Activated CD8-positive, alpha-beta memory T cell treated with anti-CD3 and anti-CD28 coated beads, Interleukin-2, amount 50 U/mL, for 4 hours (primary cell): ENCODE results near the gene DCAF15.
A peak's percentile ranks its signal among the peaks of the same experiment; 100 is the strongest.

Source experiments
- DNase-seq: peaks from one replicate; pipeline ENCODE4 v3.0.0-alpha.2; 2020

Gene DCAF15

GRCh38 chr19:13931391-13932148 lies 20.7 kb upstream of the DCAF15 start:
- no peak for DNase-seq

GRCh38 chr19:13932149-13932637 lies 20.1 kb upstream of the DCAF15 start:
- no peak for DNase-seq

- no peak for DNase-seq
Observed at GRCh38 chr19:13932911-13933393, 19.4 kb upstream of the DCAF15 start.

- no peak for DNase-seq
Observed at GRCh38 chr19:13934785-13935109, 17.6 kb upstream of the DCAF15 start.

- no peak for DNase-seq
Observed at GRCh38 chr19:13935765-13936510, 16.4 kb upstream of the DCAF15 start.

- no peak for DNase-seq
Observed at GRCh38 chr19:13937479-13938300, 14.6 kb upstream of the DCAF15 start.

GRCh38 chr19:13938301-13939064 lies 13.8 kb upstream of the DCAF15 start, which contains the start of gene PODNL1:
Gene PODNL1, minus strand, starts transcription at chr19:13938417. Its CDS starts 236 bp downstream, at chr19:13938181.
- DNase-seq = no peak

GRCh38 chr19:13942023-13942684 lies 10.2 kb upstream of the DCAF15 start:
- no peak for DNase-seq

GRCh38 chr19:13946414-13946813 lies 5.9 kb upstream of the DCAF15 start:
- DNase-seq = no peak

GRCh38 chr19:13951043-13951442 lies 1.3 kb upstream of the DCAF15 start:
- no peak for DNase-seq

- no peak for DNase-seq
Observed at GRCh38 chr19:13951799-13952153, 533 bp upstream of the DCAF15 start.

- DNase-seq = no peak
Observed at GRCh38 chr19:13952931-13953531, 722 bp downstream of the DCAF15 start.

- DNase-seq = no peak
Observed at GRCh38 chr19:13954185-13954584, 1.9 kb downstream of the DCAF15 start.

GRCh38 chr19:13955662-13956364 lies 3.5 kb downstream of the DCAF15 start:
- no peak for DNase-seq

- no peak for DNase-seq
Observed at GRCh38 chr19:13956365-13956744, 4.0 kb downstream of the DCAF15 start.

- DNase-seq = no peak
Observed at GRCh38 chr19:13957051-13957450, 4.7 kb downstream of the DCAF15 start.

- DNase-seq = no peak
Observed at GRCh38 chr19:13958043-13958442, 5.7 kb downstream of the DCAF15 start.

GRCh38 chr19:13959141-13959961 lies 7.0 kb downstream of the DCAF15 start:
- DNase-seq = no peak

GRCh38 chr19:13959962-13960862 lies 7.9 kb downstream of the DCAF15 start:
- peak; percentile 47 for DNase-seq
